Fibroblast of gingiva (primary cell): ENCODE results near the gene CXCL10.
A peak's percentile ranks its signal among the peaks of the same experiment; 100 is the strongest.

Experiments used
- DNase-seq: peaks from one replicate; pipeline ENCODE4 v3.0.0-alpha.2; 2011; ENCODE audit warnings: low read depth

Gene CXCL10

GRCh38 chr4:75989846-75990528 is 33.3 kb downstream of the CXCL10 start:
- no peak for DNase-seq

GRCh38 chr4:75985116-75985515 is 38.2 kb downstream of the CXCL10 start:
- DNase-seq, result peak; percentile 40

- no peak for DNase-seq
Measured at GRCh38 chr4:75980576-75980975, 42.7 kb downstream of the CXCL10 start.

- no peak for DNase-seq
Measured at GRCh38 chr4:75976177-75976576, 47.1 kb downstream of the CXCL10 start.

- DNase-seq, result no peak
Measured at GRCh38 chr4:75973766-75974165, 49.5 kb downstream of the CXCL10 start.
